Stomach (tissue), 4 donors: ENCODE results near the gene BCL2L1.

Source experiments
- POLR2A ChIP-seq, 4 donors: fragments of 450-650 bp; IDR thresholded peaks; one replicate each; pipeline ENCODE4 v1.6.1; 2016; ENCODE audit warnings: antibody characterized with exemption in 4 of 4, control low read depth in 2 of 4, mild to moderate bottlenecking in 1 of 4, moderate library complexity in 1 of 4
- TF ChIP-seq, protein P1 (sequence below), 7 experiments: fragments of 450-650 bp in 4 of 7; fragments of 200-600 bp in 3 of 7; sonication (generic) in 3 of 7; IDR thresholded peaks; one replicate each; pipeline ENCODE4 v1.5.1; 2016 to 2019; ENCODE audit warnings: antibody characterized with exemption in 7 of 7, control low read depth in 2 of 7, mild to moderate bottlenecking in 1 of 7

DNA sequence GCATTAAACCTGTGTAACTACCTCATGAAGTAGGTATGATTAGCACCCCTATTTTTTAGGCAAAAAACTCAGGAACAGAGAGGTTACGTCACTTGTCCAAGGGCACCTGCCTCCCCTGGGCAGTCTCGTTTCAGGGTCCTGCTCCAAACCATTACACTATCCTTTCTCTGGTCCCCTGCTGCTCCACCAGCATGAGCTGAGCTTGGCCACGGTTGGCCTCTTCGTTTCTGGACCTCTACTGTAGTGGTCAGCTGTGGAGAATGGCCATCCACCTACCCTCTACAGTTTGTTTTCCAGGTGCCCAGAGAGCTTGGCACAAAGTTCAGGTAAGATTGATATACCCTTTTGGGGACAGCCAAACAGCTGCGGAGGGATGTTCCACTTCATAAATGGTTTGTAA, 68.1 kb downstream of the BCL2L1 start:
- TF ChIP-seq, protein P1, sequence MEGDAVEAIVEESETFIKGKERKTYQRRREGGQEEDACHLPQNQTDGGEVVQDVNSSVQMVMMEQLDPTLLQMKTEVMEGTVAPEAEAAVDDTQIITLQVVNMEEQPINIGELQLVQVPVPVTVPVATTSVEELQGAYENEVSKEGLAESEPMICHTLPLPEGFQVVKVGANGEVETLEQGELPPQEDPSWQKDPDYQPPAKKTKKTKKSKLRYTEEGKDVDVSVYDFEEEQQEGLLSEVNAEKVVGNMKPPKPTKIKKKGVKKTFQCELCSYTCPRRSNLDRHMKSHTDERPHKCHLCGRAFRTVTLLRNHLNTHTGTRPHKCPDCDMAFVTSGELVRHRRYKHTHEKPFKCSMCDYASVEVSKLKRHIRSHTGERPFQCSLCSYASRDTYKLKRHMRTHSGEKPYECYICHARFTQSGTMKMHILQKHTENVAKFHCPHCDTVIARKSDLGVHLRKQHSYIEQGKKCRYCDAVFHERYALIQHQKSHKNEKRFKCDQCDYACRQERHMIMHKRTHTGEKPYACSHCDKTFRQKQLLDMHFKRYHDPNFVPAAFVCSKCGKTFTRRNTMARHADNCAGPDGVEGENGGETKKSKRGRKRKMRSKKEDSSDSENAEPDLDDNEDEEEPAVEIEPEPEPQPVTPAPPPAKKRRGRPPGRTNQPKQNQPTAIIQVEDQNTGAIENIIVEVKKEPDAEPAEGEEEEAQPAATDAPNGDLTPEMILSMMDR (IDR thresholded peaks at IDR 0.05), result no peak
- no peak for TF ChIP-seq POLR2A (IDR thresholded peaks at IDR 0.05)
